Activated naive CD4-positive, alpha-beta T cell treated with anti-CD3 and anti-CD28 coated beads, Interleukin-2, amount 50 U/mL, for 24 hours (primary cell): Measurements from ENCODE around the gene KHSRP.
A peak's percentile ranks its signal among the peaks of the same experiment; 100 is the strongest.
"Not testable (repeated sequence)": the region's sequence is repeated elsewhere in the genome, so short reads cannot be mapped to it uniquely, and the experiment has no call there.

Experiments used
- H3K27ac Mint-ChIP-seq: one replicate; pipeline ENCODE4 v1.8.0; 2021; ENCODE audit warnings: mild to moderate bottlenecking, mixed read lengths
- H3K27me3 Mint-ChIP-seq: one replicate; pipeline ENCODE4 v1.8.0; 2021; ENCODE audit warnings: mixed read lengths
- H3K36me3 Mint-ChIP-seq: one replicate; pipeline ENCODE4 v1.8.0; 2021; ENCODE audit warnings: mixed read lengths
- H3K4me1 Mint-ChIP-seq: one replicate; pipeline ENCODE4 v1.8.0; 2021; ENCODE audit warnings: mixed read lengths
- H3K4me3 Mint-ChIP-seq: one replicate; pipeline ENCODE4 v1.8.0; 2021; ENCODE audit warnings: mild to moderate bottlenecking, mixed read lengths
- H3K9me3 Mint-ChIP-seq: one replicate; pipeline ENCODE4 v1.8.0; 2021; ENCODE audit warnings: mixed read lengths

KHSRP gene

GRCh38 chr19:6414793-6415590 lies 9.6 kb downstream of the KHSRP start:
- Mint-ChIP-seq H3K27ac (no peak overlapping the region), H3K4me1 (no peaks in the 10 kb centered on the region), H3K27me3 (no peaks in the 10 kb centered on the region), H3K36me3 (peaks cover 2% of the 10 kb centered on the region), H3K9me3 (no peaks in the 10 kb centered on the region), H3K4me3 (no peak overlapping the region)

- H3K9me3 Mint-ChIP-seq, result no peaks in the 10 kb centered on the region
- peaks cover 2% of the 10 kb centered on the region for H3K36me3 Mint-ChIP-seq
- no peaks in the 10 kb centered on the region for H3K27me3 Mint-ChIP-seq
- no peaks in the 10 kb centered on the region for H3K4me1 Mint-ChIP-seq
- no peak overlapping the region for H3K4me3 Mint-ChIP-seq
- no peak overlapping the region for H3K27ac Mint-ChIP-seq
These were observed 10.6 kb downstream of the KHSRP start for GRCh38 chr19:6413721-6414643.

DNA sequence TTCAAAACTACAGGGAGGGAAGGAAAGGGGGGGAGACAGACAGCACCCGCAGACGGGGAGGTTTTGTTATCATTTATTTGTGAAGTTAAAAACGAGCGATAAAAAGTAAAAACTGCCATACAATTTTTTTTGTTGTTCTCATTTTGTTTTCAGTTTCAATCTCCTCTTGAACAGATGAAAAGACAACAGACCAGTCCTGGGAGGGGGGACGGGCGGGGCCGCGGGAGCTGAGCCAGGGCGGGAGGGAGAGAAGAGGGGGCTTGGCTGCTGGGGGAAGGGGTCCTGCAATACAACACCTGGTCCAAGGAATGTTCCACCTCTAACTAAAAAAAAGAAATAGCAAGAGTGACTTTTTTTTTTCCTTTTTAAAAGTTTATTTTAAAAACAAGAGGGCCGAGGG lies 11.3 kb downstream of the KHSRP start:
- peaks cover 2% of the 10 kb centered on the region for H3K36me3 Mint-ChIP-seq
- no peaks in the 10 kb centered on the region for H3K9me3 Mint-ChIP-seq
- H3K4me3 Mint-ChIP-seq, result no peak overlapping the region
- no peaks in the 10 kb centered on the region for H3K27me3 Mint-ChIP-seq
- H3K4me1 Mint-ChIP-seq, result no peaks in the 10 kb centered on the region
- no peak overlapping the region for H3K27ac Mint-ChIP-seq

DNA sequence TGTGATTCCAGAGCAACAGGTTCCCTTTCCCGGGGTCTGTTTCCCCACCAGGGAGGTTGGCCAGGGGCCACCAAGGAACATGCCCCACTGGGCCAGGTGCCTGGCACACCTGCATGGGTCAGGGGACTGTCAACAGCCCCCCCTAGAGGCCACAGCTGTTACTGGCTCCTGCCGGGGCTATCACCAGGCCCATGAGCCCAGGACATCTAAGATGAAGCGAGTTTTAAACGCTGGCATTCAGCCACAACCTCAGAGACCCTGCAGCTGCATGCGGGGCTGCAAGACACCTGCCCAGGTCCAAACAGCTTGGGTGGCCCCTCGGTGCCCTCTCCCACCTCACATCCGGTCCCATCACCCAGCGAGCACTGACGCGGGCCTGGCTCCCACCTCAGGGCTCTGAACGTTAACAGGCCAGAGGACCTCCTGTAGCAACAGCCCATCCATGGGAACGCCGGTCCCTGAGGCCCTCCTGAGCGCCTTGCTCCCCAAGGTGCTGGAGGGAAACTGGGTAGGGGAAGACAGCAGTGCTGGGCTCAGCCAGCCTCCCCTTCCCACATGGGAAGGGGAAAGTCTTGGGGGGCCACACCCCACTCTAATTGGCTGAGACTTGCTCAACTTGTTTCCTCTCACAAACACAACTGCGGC lies 12.0 kb downstream of the KHSRP start:
- H3K4me3 Mint-ChIP-seq, result no peak overlapping the region
- no peaks in the 10 kb centered on the region for H3K9me3 Mint-ChIP-seq
- peaks cover 2% of the 10 kb centered on the region for H3K36me3 Mint-ChIP-seq
- H3K27me3 Mint-ChIP-seq, result no peaks in the 10 kb centered on the region
- H3K4me1 Mint-ChIP-seq, result no peaks in the 10 kb centered on the region
- peak overlapping the region; percentile 4 for H3K27ac Mint-ChIP-seq

DNA sequence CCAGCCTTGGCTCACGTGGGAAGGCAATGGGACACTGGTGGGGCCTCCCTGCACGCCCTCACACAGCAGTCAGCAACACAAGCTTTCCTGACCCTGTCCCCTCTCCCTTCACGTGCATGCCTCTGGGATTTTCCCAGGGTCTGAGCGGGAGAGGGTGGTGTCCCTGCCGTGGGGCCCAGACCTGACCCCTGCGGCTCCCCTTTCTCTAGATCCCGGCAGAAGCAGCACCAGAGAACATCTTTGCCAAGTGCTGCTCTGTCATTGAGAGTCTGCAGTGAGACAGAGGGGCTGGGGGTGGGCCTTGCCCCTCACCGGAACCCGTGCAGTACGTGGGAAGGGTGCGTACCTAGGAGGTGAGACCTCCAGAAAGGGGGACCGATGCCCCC lies 12.6 kb downstream of the KHSRP start:
- H3K9me3 Mint-ChIP-seq, result no peaks in the 10 kb centered on the region
- no peak overlapping the region for H3K27ac Mint-ChIP-seq
- H3K36me3 Mint-ChIP-seq, result peaks cover 2% of the 10 kb centered on the region
- no peak overlapping the region for H3K4me3 Mint-ChIP-seq
- no peaks in the 10 kb centered on the region for H3K4me1 Mint-ChIP-seq
- H3K27me3 Mint-ChIP-seq, result no peaks in the 10 kb centered on the region

DNA sequence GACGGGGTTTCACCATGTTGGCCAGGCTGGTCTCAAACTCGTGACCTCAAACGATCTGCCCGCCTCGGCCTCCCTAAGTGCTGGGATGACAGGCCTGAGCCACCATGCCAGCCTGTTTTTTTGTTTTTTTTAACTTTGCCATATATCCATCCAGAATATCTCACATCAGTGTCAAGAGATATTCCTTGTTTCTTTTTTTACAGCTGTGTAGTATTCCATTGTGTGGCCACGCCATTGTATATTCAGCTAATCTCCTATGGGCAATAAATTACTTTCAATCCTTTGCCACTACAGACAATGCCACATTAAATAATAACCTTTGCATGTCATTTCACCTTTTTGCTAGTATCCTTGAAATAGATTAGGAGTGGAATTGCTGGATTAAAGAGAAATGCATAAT lies 15.3 kb downstream of the KHSRP start:
- no peaks in the 10 kb centered on the region for H3K9me3 Mint-ChIP-seq
- no peak overlapping the region for H3K27ac Mint-ChIP-seq
- H3K36me3 Mint-ChIP-seq, result peaks cover 2% of the 10 kb centered on the region
- H3K4me1 Mint-ChIP-seq, result no peaks in the 10 kb centered on the region
- no peak overlapping the region for H3K4me3 Mint-ChIP-seq
- no peaks in the 10 kb centered on the region for H3K27me3 Mint-ChIP-seq

GRCh38 chr19:6406401-6406800 lies 18.2 kb downstream of the KHSRP start:
- Mint-ChIP-seq H3K27me3 (no peaks in the 10 kb centered on the region), H3K27ac (no peak overlapping the region), H3K9me3 (no peaks in the 10 kb centered on the region), H3K4me3 (no peak overlapping the region), H3K36me3 (no peaks in the 10 kb centered on the region), H3K4me1 (no peaks in the 10 kb centered on the region)

DNA sequence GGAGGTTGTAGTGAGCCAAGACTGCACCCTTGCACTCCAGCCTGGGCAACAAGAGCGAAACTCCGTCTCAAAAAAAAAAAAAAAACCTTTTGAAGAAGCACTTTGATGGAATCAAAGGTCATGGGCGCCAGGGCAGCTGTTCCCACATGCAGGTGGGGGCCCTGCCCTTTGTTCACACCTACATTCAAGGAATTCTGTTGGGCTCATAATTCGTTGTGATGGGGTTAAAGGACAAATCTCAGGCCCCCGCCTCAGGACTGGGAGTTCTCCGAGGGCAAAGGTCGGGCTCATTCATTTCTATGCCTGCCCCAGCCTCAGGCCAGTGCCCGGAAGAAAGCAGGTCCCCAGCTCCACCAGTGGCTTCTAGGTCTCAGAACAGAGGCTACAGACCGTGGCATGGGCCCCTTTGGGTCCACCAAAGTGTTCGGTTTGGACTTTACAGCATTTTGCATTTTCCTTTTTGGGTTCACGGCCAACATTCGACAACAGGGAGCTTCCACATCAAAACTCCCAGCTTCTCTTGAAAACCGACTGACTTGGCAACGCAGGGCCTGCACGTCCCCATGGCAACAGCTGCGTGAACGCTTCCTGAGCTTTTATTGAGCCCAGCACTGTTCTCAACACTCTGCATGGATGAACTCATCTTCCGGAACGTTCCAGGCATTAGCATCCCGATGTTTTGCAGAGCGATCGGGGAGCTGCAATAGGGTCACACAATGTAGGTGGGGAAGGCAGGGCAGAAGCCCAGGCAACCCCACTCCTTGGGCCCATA lies 21.6 kb downstream of the KHSRP start:
- H3K4me1 Mint-ChIP-seq, result no peaks in the 10 kb centered on the region
- no peaks in the 10 kb centered on the region for H3K27me3 Mint-ChIP-seq
- H3K27ac Mint-ChIP-seq, result no peak overlapping the region
- H3K36me3 Mint-ChIP-seq, result no peaks in the 10 kb centered on the region
- H3K4me3 Mint-ChIP-seq, result no peak overlapping the region
- no peaks in the 10 kb centered on the region for H3K9me3 Mint-ChIP-seq

DNA sequence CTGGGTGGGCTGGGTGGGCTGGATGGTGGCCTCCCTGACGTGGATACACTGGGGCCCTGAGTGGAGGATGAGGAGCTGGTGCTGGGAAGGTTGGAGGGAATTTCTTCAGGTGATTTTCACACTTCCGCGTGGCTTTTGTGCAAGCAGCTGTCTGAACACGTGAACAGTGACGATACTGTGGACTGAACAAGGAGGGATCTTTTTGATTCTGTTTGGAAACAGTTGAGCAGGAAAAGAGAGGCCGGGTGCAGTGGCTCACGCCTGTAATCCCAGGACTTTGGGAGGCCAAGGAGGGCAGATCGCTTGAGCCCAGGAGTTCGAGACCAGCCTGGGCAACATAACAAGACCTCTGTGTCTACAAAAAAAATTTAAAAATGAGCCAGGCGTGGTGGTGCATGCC lies 22.6 kb downstream of the KHSRP start:
- Mint-ChIP-seq H3K27me3 (no peaks in the 10 kb centered on the region), H3K27ac (no peak overlapping the region), H3K4me3 (no peak overlapping the region), H3K9me3 (no peaks in the 10 kb centered on the region), H3K36me3 (no peaks in the 10 kb centered on the region), H3K4me1 (no peaks in the 10 kb centered on the region)

- not testable (repeated sequence) for H3K4me3 Mint-ChIP-seq, H3K27ac Mint-ChIP-seq, H3K27me3 Mint-ChIP-seq, H3K9me3 Mint-ChIP-seq, H3K4me1 Mint-ChIP-seq, H3K36me3 Mint-ChIP-seq
These were observed 24.3 kb downstream of the KHSRP start for GRCh38 chr19:6400062-6400944.

DNA sequence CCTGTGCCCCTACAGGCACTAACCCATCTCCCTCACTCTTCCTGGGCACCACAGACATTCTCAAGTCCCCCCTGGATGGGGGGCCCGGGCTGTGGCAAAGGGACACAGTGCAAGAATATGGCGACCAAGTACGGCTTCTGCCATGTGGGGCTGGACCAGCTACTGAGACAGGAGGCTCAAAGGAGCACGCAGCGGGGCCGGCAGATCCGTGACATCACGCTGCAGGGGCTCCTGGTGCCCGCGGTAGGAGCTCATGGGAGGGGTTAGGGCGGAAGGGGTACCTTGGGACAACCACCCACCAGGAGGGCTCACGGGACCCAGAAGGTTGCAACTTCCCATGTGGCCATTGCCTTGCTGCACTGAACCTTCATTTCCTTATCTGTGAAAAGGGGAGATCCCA lies 28.3 kb downstream of the KHSRP start:
- Mint-ChIP-seq H3K36me3 (no peaks in the 10 kb centered on the region), H3K9me3 (no peaks in the 10 kb centered on the region), H3K4me1 (peaks cover 14% of the 10 kb centered on the region), H3K27me3 (no peaks in the 10 kb centered on the region), H3K27ac (no peak overlapping the region), H3K4me3 (no peak overlapping the region)

GRCh38 chr19:6394831-6395230 lies 29.8 kb downstream of the KHSRP start:
- peaks cover 2% of the 10 kb centered on the region for H3K36me3 Mint-ChIP-seq
- H3K4me1 Mint-ChIP-seq, result peaks cover 18% of the 10 kb centered on the region
- H3K4me3 Mint-ChIP-seq, result peak overlapping the region; percentile 47
- no peaks in the 10 kb centered on the region for H3K27me3 Mint-ChIP-seq
- no peak overlapping the region for H3K27ac Mint-ChIP-seq
- H3K9me3 Mint-ChIP-seq, result no peaks in the 10 kb centered on the region

GRCh38 chr19:6393983-6394412 lies 30.6 kb downstream of the KHSRP start:
- Mint-ChIP-seq H3K4me1 (peaks cover 18% of the 10 kb centered on the region), H3K9me3 (no peaks in the 10 kb centered on the region), H3K27me3 (no peaks in the 10 kb centered on the region)

More at GRCh38 chr19:6393983-6394412, 30.6 kb downstream of the KHSRP start:
- H3K4me3 Mint-ChIP-seq, result peak overlapping the region; percentile 96
- H3K27ac Mint-ChIP-seq, result peak overlapping the region; percentile 97
- peaks cover 2% of the 10 kb centered on the region for H3K36me3 Mint-ChIP-seq
